K562 (cell line): ENCODE measurements around the gene GLRX. TPM values are rescaled to one million over a fixed set of nuclear protein-coding genes. Genes with fewer than 3 reads are reported as not detected.

Experiments
- L3MBTL2 ChIP-seq: fragments of 450-650 bp; IDR thresholded peaks from 2 replicates; pipeline ENCODE4 v1.6.1; 2016; ENCODE audit warnings: mild to moderate bottlenecking, moderate library complexity
- MAX ChIP-seq: sonication (generic); formaldehyde crosslinking; IDR thresholded peaks from 2 replicates; pipeline ENCODE4 v1.9.0; 2022; ENCODE audit warnings: mild to moderate bottlenecking, missing genetic modification reagents
- NR2C2 ChIP-seq, 2 experiments: fragments of 200-800 bp in 1 of 2; sonication (Bioruptor generic) in 1 of 2; sonication (generic) in 1 of 2; formaldehyde crosslinking in 1 of 2; IDR thresholded peaks; 2 replicates each; pipeline versions ENCODE4 v1.6.1 to v1.8.0; 2016 to 2022; ENCODE audit warnings: mild to moderate bottlenecking in 1 of 2, missing compliant biosample characterization in 1 of 2, missing genetic modification characterization in 1 of 2, missing genetic modification reagents in 1 of 2
- TAL1 ChIP-seq: fragments of 450-650 bp; IDR thresholded peaks from 2 replicates; pipeline ENCODE4 v1.6.1; 2016; ENCODE audit warnings: mild to moderate bottlenecking
- TCF3 ChIP-seq: sonication (generic); formaldehyde crosslinking; IDR thresholded peaks from 2 replicates; pipeline ENCODE4 v1.4.0; 2020; ENCODE audit warnings: mild to moderate bottlenecking, missing genetic modification reagents
- polyA plus RNA-seq, 8 experiments: library from polyadenylated mRNA; depleted of rRNA in 4 of 8; stranded (reverse) in 5 of 8; unstranded in 3 of 8; fragments of >200 nt; fragmentation: Nextera tagmentation in 2 of 8; fragmentation: Illumina TruSeq in 1 of 8; extraction: Ambion mirVana in 2 of 8; extraction: Trizol in 1 of 8; gene quantifications; 2 replicates each; pipeline versions ENCODE4 v1.2.1 to v1.2.3, GENCODE V29; 2011 to 2014; ENCODE audit warnings: inconsistent platforms in 1 of 8, missing spikeins in 1 of 8
- total RNA-seq, 7 experiments: library from RNA; depleted of rRNA in 6 of 7; stranded (reverse); fragments of >200 nt in 6 of 7; fragmentation: Illumina TruSeq in 2 of 7; extraction: Trizol in 2 of 7; gene quantifications; 2 replicates each; pipeline versions ENCODE4 v1.2.1 to v1.2.3, GENCODE V29; 2011 to 2021; ENCODE audit warnings: low replicate concordance in 1 of 7
- TF ChIP-seq, protein P1 (sequence below): fragments of 450-650 bp; IDR thresholded peaks from 2 replicates; pipeline ENCODE4 v1.6.1; 2016; ENCODE audit warnings: mild to moderate bottlenecking, moderate library complexity
- TF ChIP-seq, protein P2 (sequence below), 2 experiments: IDR thresholded peaks; 2 replicates each; pipeline ENCODE4 v1.6.1; 2011; ENCODE audit warnings: borderline replicate concordance in 1 of 2, control low read depth in 1 of 2, low read depth in 1 of 2, low read length in 1 of 2, mild to moderate bottlenecking in 1 of 2, mixed read lengths in 1 of 2, moderate library complexity in 1 of 2; ENCODE audit not compliant: insufficient read depth in 1 of 2, insufficient read length in 1 of 2, poor library complexity in 1 of 2, severe bottlenecking in 1 of 2; ENCODE audit errors: extremely low read depth in 1 of 2

Gene GLRX
- total and polyA plus RNA-seq, 9 of the 15 experiments (the other 6 are each of a cell fraction or from before 2014, with no cell fraction given), result 2.3 to 11.2 (median 4.6) TPM

GRCh38 chr5:95857185-95857945 is 34.8 kb upstream of the GLRX start (continued):
- TF ChIP-seq, protein P1, sequence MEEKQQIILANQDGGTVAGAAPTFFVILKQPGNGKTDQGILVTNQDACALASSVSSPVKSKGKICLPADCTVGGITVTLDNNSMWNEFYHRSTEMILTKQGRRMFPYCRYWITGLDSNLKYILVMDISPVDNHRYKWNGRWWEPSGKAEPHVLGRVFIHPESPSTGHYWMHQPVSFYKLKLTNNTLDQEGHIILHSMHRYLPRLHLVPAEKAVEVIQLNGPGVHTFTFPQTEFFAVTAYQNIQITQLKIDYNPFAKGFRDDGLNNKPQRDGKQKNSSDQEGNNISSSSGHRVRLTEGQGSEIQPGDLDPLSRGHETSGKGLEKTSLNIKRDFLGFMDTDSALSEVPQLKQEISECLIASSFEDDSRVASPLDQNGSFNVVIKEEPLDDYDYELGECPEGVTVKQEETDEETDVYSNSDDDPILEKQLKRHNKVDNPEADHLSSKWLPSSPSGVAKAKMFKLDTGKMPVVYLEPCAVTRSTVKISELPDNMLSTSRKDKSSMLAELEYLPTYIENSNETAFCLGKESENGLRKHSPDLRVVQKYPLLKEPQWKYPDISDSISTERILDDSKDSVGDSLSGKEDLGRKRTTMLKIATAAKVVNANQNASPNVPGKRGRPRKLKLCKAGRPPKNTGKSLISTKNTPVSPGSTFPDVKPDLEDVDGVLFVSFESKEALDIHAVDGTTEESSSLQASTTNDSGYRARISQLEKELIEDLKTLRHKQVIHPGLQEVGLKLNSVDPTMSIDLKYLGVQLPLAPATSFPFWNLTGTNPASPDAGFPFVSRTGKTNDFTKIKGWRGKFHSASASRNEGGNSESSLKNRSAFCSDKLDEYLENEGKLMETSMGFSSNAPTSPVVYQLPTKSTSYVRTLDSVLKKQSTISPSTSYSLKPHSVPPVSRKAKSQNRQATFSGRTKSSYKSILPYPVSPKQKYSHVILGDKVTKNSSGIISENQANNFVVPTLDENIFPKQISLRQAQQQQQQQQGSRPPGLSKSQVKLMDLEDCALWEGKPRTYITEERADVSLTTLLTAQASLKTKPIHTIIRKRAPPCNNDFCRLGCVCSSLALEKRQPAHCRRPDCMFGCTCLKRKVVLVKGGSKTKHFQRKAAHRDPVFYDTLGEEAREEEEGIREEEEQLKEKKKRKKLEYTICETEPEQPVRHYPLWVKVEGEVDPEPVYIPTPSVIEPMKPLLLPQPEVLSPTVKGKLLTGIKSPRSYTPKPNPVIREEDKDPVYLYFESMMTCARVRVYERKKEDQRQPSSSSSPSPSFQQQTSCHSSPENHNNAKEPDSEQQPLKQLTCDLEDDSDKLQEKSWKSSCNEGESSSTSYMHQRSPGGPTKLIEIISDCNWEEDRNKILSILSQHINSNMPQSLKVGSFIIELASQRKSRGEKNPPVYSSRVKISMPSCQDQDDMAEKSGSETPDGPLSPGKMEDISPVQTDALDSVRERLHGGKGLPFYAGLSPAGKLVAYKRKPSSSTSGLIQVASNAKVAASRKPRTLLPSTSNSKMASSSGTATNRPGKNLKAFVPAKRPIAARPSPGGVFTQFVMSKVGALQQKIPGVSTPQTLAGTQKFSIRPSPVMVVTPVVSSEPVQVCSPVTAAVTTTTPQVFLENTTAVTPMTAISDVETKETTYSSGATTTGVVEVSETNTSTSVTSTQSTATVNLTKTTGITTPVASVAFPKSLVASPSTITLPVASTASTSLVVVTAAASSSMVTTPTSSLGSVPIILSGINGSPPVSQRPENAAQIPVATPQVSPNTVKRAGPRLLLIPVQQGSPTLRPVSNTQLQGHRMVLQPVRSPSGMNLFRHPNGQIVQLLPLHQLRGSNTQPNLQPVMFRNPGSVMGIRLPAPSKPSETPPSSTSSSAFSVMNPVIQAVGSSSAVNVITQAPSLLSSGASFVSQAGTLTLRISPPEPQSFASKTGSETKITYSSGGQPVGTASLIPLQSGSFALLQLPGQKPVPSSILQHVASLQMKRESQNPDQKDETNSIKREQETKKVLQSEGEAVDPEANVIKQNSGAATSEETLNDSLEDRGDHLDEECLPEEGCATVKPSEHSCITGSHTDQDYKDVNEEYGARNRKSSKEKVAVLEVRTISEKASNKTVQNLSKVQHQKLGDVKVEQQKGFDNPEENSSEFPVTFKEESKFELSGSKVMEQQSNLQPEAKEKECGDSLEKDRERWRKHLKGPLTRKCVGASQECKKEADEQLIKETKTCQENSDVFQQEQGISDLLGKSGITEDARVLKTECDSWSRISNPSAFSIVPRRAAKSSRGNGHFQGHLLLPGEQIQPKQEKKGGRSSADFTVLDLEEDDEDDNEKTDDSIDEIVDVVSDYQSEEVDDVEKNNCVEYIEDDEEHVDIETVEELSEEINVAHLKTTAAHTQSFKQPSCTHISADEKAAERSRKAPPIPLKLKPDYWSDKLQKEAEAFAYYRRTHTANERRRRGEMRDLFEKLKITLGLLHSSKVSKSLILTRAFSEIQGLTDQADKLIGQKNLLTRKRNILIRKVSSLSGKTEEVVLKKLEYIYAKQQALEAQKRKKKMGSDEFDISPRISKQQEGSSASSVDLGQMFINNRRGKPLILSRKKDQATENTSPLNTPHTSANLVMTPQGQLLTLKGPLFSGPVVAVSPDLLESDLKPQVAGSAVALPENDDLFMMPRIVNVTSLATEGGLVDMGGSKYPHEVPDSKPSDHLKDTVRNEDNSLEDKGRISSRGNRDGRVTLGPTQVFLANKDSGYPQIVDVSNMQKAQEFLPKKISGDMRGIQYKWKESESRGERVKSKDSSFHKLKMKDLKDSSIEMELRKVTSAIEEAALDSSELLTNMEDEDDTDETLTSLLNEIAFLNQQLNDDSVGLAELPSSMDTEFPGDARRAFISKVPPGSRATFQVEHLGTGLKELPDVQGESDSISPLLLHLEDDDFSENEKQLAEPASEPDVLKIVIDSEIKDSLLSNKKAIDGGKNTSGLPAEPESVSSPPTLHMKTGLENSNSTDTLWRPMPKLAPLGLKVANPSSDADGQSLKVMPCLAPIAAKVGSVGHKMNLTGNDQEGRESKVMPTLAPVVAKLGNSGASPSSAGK, result peak; percentile 75
- TF ChIP-seq MAX (CRISPR knock-in tag) (peak; percentile 86), TCF3 (peak; percentile 67), TAL1 (peak; percentile 32; the same call in 1 of the 2 replicates), L3MBTL2 (peak; percentile 57), NR2C2 (CRISPR knock-in tag; IDR thresholded peaks at IDR 0.05) (peak; percentile 70; the same call in 1 of the 2 replicates), NR2C2 (tag; IDR thresholded peaks at IDR 0.05) (no peak)
- TF ChIP-seq, protein P2, sequence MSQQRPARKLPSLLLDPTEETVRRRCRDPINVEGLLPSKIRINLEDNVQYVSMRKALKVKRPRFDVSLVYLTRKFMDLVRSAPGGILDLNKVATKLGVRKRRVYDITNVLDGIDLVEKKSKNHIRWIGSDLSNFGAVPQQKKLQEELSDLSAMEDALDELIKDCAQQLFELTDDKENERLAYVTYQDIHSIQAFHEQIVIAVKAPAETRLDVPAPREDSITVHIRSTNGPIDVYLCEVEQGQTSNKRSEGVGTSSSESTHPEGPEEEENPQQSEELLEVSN (IDR thresholded peaks at IDR 0.05; ENCODE audit: borderline replicate concordance in 1 of 2, extremely low read depth in 1 of 2, insufficient read depth in 1 of 2, insufficient read length in 1 of 2, low read depth in 1 of 2, low read length in 1 of 2, poor library complexity in 1 of 2, severe bottlenecking in 1 of 2), result peak; percentile 73 to 94
